ENCODE measurements around the gene MORN3. TPM values are rescaled to one million over a fixed set of nuclear protein-coding genes. Genes with fewer than 3 reads are reported as not detected.
"Not testable (repeated sequence)": the region's sequence is repeated elsewhere in the genome, so short reads cannot be mapped to it uniquely, and the experiment has no call there.

Gene MORN3
- total RNA-seq, 2 experiments from 2014 or later: 0.13 to 0.32 TPM

- Histone ChIP-seq H3K4me1 (ENCODE audit: insufficient read depth, low read length, poor library complexity, severe bottlenecking) (peaks cover 10% of the 10 kb centered on the region), H4K20me1 (ENCODE audit: insufficient read depth, low read length) (no peaks in the 10 kb centered on the region; the same call in 1 of the 2 replicates), H3K4me2 (ENCODE audit: low read length) (no peak overlapping the region), H2AFZ (ENCODE audit: low read length) (no peak overlapping the region), H3K4me3 (ENCODE audit: low read depth, low read length, poor library complexity, severe bottlenecking) (no peak overlapping the region), H3K9me3 (ENCODE audit: low read length) (no peaks in the 10 kb centered on the region), H3K79me2 (ENCODE audit: insufficient read depth, low read depth, low read length) (peaks cover 15% of the 10 kb centered on the region; the same call in 1 of the 2 replicates), H3K27ac (ENCODE audit: low read depth, low read length, poor library complexity, severe bottlenecking) (no peak overlapping the region), H3K36me3 (ENCODE audit: insufficient read depth, low read length) (peaks cover 8% of the 10 kb centered on the region; the same call in 1 of the 2 replicates), H3K9me2 (ENCODE audit: insufficient read depth, low read length) (no peaks in the 10 kb centered on the region)
- no peak for DNase-seq (ENCODE audit: low spot score)
- TF ChIP-seq CTCF (conservative IDR thresholded peaks at IDR 0.05; ENCODE audit: low read length) (no peak), EZH2phosphoT487 (IDR thresholded peaks at IDR 0.05; ENCODE audit: borderline replicate concordance, low read depth, low read length) (no peak)
- ChIA-PET POLR2A (interaction anchor here (0.6 kb wide), 1 partner anchor 657 kb away, joined by 6 read pairs; no protein-coding TSS in a partner anchor), CTCF (ENCODE audit: unreplicated experiment) (no interaction called here)
- intact Hi-C loops (cut with micrococcal nuclease; ENCODE audit: unreplicated experiment): no loop called here
- BruUV-seq (replicated peaks): TSS peak; percentile 40
These were observed 47.7 kb upstream of the MORN3 start for GRCh38 chr12:121717041-121717699.

GRCh38 chr12:121715862-121716435 is 46.5 kb upstream of the MORN3 start:
- ChIA-PET CTCF (ENCODE audit: unreplicated experiment) (interaction anchor here (0.6 kb wide), 1 partner anchor 602 kb away, joined by 3 read pairs; no protein-coding TSS in a partner anchor), POLR2A (interaction anchor here (0.7 kb wide), 1 partner anchor 1178 kb away, joined by 3 read pairs; no protein-coding TSS in a partner anchor)
- Histone ChIP-seq H4K20me1 (ENCODE audit: insufficient read depth, low read length) (no peaks in the 10 kb centered on the region; the same call in 1 of the 2 replicates), H3K4me2 (ENCODE audit: low read length) (no peak overlapping the region), H3K79me2 (ENCODE audit: insufficient read depth, low read depth, low read length) (peaks cover 15% of the 10 kb centered on the region; the same call in 1 of the 2 replicates), H3K4me1 (ENCODE audit: insufficient read depth, low read length, poor library complexity, severe bottlenecking) (peaks cover 18% of the 10 kb centered on the region), H3K4me3 (ENCODE audit: low read depth, low read length, poor library complexity, severe bottlenecking) (no peak overlapping the region), H3K27ac (ENCODE audit: low read depth, low read length, poor library complexity, severe bottlenecking) (no peak overlapping the region), H3K36me3 (ENCODE audit: insufficient read depth, low read length) (peaks cover 8% of the 10 kb centered on the region; the same call in 1 of the 2 replicates), H3K9me2 (ENCODE audit: insufficient read depth, low read length) (no peaks in the 10 kb centered on the region), H3K9me3 (ENCODE audit: low read length) (no peaks in the 10 kb centered on the region), H2AFZ (ENCODE audit: low read length) (no peak overlapping the region)
- intact Hi-C loops (cut with micrococcal nuclease; ENCODE audit: unreplicated experiment): no loop called here
- no peak for TF ChIP-seq CTCF (conservative IDR thresholded peaks at IDR 0.05; ENCODE audit: low read length)
- no peak for TF ChIP-seq EZH2phosphoT487 (IDR thresholded peaks at IDR 0.05; ENCODE audit: borderline replicate concordance, low read depth, low read length)
- no TSS peak for BruUV-seq (replicated peaks)
- no peak for DNase-seq (ENCODE audit: low spot score)

- BruUV-seq (replicated peaks); POLR2A ChIA-PET; H4K20me1 ChIP-seq (ENCODE audit: insufficient read depth, low read length); intact Hi-C loops (cut with micrococcal nuclease; ENCODE audit: unreplicated experiment); H3K9me2 ChIP-seq (ENCODE audit: insufficient read depth, low read length); H3K4me2 ChIP-seq (ENCODE audit: low read length); H3K4me3 ChIP-seq (ENCODE audit: low read depth, low read length, poor library complexity, severe bottlenecking); DNase-seq (ENCODE audit: low spot score); H3K9me3 ChIP-seq (ENCODE audit: low read length); H3K27ac ChIP-seq (ENCODE audit: low read depth, low read length, poor library complexity, severe bottlenecking); H2AFZ ChIP-seq (ENCODE audit: low read length); H3K36me3 ChIP-seq (ENCODE audit: insufficient read depth, low read length); CTCF ChIA-PET (ENCODE audit: unreplicated experiment): not testable (repeated sequence)
- H3K4me1 ChIP-seq (ENCODE audit: insufficient read depth, low read length, poor library complexity, severe bottlenecking): peaks cover 19% of the 10 kb centered on the region
- H3K79me2 ChIP-seq (ENCODE audit: insufficient read depth, low read depth, low read length): peaks cover 15% of the 10 kb centered on the region; the same call in 1 of the 2 replicates
These were observed 45.6 kb upstream of the MORN3 start for GRCh38 chr12:121715055-121715454.
